SK-N-MC (cell line): ENCODE data around the gene TMEM192.

ENCODE experiments used
- EZH2 ChIP-seq: fragments of 200-600 bp; sonication (generic); IDR thresholded peaks from one replicate; pipeline ENCODE4 v1.6.1; 2017; ENCODE audit warnings: antibody characterized with exemption
- FOXP2 ChIP-seq: optimal IDR thresholded peaks from 2 replicates; pipeline ENCODE3; 2011; ENCODE audit warnings: mild to moderate bottlenecking, moderate library complexity; ENCODE audit not compliant: insufficient read depth; ENCODE audit errors: extremely low read length, control extremely low read depth

DNA sequence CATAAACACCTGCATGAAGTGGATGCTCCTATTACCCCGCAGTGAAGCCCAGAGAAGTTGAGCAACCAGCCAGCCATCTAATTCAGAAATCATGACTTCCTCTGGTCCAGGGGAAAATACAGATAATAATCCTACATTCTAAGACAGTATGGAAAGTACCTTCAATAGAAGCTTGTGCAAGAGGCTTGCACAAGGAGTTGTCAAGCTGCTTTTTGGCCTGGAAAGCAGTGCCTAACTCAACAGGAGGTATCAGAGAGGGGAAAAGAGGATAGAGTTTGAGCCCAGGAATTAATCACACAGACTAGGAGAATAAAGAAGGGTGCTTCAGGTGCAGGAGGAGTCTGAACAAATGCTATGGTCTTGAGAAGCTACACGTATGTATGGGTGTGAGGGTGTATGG is 26.7 kb downstream of the TMEM192 start:
- TF ChIP-seq EZH2 = no peak
- TF ChIP-seq FOXP2 = no peak
